GM18868 (cell line): Measurements from ENCODE around the gene ZNF69.
"Not testable (repeated sequence)": the region's sequence is repeated elsewhere in the genome, so short reads cannot be mapped to it uniquely, and the experiment has no call there.

Experiments used
- ATAC-seq: cut with Tn5 transposase; IDR thresholded peaks from one replicate; pipeline ENCODE4 v1.9.1; 2021; ENCODE audit warnings: mild to moderate bottlenecking, moderate library complexity; ENCODE audit not compliant: unreplicated experiment

Gene ZNF69

DNA sequence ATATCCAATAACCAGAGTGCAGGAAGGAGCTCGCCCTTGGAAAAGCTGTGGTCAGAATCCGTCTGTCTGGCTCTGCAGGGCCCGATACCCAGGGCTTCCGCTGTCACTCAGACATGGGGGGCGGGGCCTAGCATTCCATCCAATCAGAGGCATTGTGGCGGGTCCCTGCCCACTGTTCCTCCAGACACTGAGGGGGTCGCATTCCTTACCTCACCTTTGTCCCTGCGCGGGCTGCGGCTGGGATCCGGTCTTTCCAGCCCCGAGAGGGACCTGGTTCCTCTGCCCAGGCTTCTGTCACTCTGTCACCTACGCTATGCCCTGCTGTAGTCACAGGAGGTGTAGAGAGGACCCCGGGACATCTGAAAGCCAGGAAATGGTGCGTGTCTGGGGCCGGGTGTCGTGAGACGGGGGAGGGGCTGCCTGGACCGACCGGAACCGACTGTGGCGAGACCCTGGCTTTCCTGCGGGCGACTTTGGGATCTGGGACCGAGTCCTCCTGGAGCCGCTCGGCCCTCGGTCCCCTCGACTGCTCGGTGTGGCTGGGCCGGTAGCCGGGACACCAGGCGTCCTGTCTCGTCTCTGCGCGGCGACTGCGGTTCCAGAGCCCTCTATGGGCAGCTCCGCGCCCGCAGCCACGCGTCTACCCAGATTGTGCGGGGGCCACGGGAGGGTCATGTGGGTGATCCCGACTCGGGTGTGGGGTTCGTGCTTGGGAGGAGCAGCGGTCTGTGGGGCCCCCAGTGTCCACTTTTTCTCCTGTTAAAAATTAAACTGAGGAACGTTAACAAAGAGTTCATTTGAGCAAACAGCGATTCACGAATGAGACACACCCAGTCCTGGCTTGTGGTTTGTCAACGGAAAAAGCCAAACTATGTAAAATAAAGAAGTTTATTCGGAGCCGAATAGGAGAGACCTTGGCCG lies at the start of gene ZNF69:
Gene ZNF69, plus strand, starts transcription at position 172 of the 921 bp plus-strand sequence. Its CDS starts 142 bp downstream, at position 314.
- ATAC-seq = peak; percentile 51

DNA sequence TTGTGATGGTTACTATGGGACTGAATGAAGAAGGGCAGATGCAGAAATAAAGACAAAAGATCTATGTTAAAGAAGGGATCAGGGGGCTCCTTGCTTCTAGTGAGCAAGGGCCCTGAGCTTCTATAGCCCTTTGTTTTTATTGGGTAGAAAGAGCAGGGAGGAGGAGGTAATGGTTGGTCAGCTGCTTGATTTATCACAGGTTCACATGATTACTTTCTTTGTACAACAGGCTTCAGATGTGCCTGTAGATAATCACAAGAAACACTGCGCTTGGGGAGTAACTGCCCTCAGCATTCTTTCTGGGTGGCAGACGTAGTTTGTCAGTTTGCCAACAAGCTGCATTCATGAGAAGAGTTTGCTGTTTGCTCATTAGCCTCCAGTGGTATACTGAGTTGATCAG lies 43.9 kb upstream of the ZNF69 start:
- ATAC-seq = no peak

DNA sequence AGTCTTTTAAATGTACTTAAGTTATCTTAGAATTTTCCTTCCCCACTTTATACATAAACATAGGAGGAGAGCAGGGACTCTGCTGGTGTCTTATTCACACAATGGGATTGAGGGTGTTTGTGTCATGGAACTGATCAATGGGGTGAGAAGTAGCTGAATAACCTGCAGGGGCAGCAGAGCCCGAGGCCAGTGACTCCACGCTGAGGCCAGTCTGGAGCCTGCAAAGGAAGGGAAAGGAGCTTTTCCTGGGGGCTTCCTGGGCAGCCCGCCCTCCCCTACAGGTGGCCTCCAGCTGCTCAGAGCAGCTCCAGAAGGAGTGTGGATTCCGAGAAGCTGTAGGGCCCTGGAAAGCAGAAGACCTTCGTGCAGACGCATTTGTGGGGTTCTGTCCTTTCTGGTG lies 40.0 kb upstream of the ZNF69 start:
- not testable (repeated sequence) for ATAC-seq

DNA sequence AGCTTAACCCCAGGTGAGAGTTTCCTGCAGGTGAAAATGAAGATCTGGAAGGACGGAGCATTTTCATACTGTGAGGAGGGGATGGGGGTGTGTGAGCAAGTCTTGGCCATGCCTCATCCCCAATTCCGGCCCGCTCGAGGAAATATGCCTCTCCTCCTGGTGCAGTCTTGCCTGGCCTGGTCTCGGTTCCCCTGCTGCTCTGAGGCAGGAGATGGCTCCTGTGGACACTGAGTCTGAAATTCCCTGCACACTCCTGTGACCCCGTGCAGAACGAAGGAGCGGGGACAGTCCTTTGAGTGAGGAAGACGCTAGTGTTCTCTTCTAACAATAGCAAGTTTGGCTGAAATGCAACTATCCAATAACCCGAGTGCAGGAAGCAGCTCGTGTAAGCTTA lies 39.4 kb upstream of the ZNF69 start:
- peak; percentile 8 for ATAC-seq

DNA sequence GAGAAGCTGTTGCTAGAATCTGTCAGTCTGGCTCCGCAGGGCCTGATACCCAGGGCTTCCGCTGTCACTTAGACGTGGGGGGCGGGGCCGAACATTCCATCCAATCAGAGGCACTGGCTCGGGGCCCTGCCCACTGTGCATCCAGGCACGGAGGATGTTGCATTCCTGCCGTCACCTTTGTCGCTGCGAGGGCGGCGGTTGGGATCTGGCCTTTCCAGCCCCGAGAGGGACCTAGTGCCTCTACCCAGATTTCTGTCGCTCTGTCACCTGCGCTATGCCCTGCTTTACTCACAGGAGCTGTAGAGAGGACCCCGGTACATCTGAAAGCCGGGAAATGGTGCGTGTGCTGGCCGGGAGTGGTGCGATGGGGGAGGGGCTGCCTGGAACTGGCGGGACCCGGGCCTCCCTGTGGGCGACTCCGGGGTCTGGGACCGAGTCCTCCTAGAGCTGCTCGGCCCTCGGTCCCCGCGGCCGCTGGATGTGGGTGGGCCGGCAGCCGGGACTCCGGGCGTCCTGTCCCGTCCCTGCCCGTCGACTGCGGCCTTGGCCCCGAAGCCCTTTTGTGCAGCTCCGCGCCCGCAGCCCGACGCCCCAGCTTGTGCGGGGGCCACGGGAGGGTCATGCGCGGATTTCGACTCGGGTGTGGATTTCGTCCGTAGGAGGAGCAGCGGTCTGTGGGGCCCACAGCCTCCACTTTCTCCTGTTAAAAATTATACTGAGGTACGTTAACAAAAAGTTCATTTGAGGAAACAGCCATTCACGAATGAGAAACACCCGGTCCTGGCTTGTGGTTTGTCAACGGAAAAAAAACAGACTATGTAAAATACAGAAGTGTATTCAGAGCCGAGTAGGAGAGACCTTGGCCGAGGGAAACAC lies 38.8 kb upstream of the ZNF69 start, which contains the start of gene ZNF439:
Gene ZNF439, plus strand, starts transcription at position 133 of the 876 bp plus-strand sequence. Its CDS starts 142 bp downstream, at position 275.
- ATAC-seq = peak; percentile 88

DNA sequence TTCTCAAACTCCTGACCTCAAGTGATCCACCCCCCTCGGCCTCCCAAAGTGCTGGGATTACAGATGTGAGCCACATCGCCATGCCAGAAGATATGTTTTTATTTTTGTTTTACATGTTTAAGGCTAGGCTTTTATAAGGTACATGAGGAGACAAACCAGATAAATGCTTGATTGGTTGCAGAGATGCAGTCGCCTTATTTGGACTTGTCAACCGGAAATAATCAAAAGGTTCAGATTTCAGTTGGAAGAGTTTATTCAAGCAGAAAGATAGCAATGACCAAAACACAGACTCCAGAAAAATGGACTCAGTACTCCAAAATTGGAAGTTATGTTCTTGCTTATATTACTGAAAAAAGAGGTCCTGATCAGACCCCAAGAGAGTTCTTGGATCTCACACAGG lies 37.3 kb upstream of the ZNF69 start:
- ATAC-seq = not testable (repeated sequence)

DNA sequence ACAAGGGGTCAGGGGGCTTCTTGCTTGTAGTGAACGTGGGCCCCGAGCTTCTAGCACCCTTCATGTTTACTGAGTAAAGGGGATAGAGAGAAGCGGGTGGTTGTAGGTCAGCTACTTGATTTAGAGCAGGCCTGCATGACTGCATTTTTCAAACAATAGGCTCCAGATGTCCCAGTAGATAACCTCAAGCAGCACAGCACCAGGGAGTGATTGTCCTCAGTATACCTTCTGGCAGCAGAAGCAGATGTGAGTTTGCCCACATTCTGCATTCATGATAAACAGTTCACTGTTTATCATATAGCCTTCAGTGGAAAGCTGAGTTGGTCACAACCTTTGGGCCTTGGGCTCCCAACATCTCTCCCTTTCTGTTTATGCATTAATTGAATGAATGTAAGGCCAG lies 34.2 kb upstream of the ZNF69 start:
- ATAC-seq = no peak

DNA sequence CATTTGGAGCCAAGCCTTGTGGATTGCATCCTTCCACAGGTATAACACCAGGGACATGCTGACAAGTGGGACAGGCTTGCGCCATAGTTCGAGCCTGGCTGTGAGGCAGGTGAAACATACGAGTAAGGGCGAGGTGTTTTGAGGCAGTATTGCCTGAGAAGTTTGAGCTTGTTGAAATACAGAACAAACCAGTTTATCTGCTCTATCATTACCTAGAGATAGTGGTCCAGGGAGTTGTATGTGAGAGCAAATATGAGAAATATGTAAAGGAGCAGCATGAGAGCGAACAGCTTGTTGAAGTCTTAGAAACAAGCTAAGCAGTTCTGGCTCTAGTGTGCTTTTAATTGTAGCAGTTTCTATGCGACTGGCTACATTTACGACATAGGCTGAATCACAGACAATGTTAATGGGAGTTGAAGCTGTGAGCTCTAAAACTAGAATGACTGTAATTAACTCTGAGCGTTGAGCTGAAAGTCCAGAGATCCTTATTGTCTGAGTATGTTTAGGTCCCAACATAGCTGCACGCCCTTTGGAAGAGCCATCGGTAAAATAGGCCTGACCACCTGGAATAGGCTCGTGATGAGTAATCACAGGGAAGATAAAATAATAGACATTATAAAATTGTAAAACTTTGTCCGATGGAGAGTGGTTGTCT lies 30.9 kb upstream of the ZNF69 start:
- no peak for ATAC-seq

DNA sequence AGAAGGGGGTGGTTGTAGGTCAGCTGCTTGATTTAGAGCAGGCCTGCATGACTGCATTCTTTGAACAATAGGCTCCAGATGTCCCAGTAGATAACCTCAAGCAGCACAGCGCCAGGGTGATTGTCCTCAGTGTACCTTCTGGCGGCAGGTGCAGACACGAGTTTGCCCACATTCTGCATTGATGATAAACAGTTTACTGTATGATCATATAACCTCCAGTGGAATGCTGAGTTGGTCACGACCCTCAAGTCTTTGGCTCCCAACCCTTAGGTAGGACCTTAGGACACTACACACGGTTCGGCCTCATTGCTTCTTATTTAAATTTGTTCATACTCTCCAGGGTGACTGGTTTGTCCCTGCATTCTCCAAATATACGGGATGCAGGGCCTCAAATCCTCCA lies 26.9 kb upstream of the ZNF69 start:
- ATAC-seq = no peak

DNA sequence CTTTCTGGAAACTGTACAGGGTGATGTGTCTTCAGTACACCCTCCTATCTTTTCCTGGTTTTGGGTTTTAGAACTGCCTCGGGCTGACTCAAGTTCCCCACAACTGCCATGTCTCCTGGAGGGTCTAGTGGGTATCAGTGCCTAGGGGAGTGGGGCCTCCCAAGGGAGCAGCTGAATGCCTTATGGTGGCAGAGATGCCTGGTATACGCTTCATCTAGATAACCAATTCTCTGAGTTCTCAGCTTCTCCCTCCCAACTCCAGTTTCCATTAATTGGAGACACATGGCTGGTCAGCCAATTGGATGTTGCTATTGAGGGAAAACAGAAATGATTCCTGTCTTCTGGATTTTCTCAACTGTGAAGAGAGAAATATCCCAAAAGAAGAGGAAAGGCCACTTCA lies 26.3 kb upstream of the ZNF69 start:
- ATAC-seq = no peak

DNA sequence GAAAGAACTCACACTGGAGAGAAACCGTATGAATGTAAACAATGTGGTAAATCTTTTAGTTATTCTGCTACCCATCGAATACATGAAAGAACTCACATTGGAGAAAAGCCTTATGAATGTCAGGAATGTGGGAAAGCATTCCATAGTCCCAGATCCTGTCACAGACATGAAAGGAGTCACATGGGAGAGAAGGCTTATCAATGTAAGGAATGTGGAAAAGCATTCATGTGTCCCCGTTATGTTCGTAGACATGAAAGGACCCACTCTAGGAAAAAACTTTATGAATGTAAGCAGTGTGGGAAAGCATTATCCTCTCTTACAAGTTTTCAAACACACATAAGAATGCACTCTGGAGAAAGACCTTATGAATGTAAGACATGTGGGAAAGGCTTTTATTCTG lies 19.8 kb upstream of the ZNF69 start:
- ATAC-seq = not testable (repeated sequence)

DNA sequence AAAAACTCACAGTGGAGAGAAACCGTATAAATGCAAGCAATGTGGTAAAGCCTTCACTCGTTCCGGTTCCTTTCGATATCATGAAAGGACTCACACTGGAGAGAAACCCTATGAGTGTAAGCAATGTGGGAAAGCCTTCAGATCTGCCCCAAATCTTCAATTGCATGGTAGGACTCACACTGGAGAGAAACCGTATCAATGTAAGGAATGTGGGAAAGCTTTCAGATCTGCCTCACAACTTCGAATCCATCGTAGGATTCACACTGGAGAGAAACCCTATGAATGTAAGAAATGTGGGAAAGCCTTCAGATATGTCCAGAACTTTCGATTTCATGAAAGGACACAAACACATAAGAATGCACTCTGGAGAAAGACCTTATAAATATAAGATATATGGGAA lies 19.4 kb upstream of the ZNF69 start:
- no peak for ATAC-seq

DNA sequence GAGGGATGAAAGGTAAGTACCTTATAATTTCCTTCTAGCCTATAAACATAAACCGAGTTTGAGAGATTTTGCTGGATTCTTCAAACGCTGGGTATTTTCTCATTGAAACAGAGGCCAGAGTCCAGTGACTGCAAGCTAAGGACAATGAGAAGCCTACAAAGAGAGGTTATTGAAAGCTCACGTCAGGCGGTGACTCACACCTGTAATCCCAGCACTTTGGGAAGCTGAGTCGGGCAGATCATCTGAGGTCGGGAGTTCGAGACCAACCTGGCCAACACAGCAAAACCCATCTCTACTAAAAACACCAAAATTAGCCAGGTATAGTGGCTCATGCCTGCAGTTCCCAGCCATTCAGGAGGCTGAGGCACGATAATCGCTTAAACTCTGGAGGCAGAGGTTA lies 15.0 kb upstream of the ZNF69 start:
- no peak for ATAC-seq

DNA sequence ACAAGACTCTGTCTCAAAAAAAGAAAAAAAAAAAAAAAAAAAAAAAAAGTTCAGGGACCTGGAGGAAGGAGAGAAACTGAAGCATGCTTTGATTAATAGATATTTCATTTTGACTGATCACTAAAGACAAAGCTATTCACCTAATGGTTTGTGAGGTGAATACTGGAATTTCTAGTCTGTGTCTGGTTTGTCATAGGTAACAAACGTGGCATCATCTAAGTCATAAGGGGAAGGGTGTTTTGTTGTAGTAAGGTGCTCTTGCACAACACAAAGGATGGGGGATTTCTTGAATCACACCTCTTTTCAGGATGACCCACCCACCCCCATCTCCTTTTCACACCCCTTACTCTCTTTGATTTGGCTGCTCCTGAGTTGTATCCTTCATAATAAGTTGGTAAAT lies 13.8 kb upstream of the ZNF69 start:
- ATAC-seq = no peak

DNA sequence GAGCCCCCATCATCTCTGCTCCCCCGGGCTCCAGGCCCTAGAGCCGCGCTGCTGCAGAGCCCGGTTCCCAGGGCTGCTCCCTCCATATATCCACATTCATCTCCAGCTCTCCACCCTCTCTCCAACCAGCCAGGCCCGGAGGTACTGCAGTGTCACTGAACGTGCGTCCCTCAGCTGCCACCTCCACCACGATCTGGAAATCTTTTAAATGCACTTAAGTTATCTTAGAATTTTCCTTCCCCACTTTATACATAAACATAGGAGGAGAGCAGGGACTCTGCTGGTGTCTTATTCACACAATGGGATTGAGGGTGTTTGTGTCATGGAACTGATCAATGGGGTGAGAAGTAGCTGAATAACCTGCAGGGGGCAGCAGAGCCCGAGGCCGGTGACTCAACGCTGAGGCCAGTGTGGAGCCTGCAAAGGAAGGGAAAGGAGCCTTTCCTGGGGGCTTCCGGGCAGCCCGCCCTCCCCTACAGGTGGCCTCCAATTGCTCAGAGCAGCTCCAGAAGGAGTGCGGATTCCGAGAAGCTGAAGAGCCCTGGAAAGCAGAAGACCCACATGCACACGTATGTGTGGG lies 7.8 kb upstream of the ZNF69 start:
- ATAC-seq = not testable (repeated sequence)

DNA sequence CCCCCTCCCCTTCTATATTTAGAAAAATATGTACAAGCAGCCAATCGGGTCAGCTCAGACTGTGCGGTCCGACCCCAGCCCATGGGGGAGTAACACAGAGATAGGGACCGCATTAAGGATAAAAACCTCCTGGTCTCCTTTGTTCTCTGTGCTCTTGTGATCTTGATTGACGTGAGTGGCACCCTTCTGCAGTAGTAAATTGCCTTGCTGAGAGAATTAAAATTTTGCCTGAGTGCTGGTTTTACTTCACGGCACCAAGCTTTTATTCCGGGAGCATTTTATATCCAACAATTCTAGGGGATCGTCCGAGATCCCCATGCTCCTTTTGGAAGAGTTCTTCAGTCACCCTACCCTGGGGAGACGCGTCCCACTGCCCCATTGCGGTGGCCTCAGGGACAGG lies 7.0 kb upstream of the ZNF69 start:
- ATAC-seq = no peak

DNA sequence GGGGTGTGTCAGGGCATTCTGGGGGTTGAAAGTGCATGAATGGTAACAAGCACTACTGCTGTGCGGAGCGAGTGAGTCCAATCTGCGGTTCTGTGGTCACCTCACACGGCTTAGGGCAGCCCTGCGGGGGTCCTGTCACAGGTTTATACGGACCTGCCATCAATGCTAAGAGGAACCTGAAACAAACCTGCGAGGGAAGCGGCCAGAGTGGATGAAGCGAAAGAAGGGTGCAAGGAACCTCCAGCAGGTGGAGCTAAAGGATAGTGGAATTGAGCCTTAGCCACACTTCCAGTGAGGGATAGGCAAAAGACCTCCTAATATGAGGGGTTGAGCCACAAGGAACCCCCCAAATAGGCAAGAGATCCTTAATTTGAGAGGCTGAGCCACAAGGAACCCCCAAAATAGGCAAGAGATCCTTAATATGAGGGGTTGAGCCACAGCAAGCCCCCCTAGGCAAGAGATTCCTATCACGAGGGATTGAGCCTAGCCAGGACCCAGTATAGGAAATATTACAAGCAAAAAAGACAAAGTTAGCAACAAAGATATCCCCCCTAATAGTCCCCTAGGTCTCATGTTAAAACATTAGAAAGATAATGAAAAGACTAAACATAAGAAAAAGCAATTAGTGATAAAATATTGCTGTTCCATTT lies 6.3 kb upstream of the ZNF69 start:
- ATAC-seq = no peak

DNA sequence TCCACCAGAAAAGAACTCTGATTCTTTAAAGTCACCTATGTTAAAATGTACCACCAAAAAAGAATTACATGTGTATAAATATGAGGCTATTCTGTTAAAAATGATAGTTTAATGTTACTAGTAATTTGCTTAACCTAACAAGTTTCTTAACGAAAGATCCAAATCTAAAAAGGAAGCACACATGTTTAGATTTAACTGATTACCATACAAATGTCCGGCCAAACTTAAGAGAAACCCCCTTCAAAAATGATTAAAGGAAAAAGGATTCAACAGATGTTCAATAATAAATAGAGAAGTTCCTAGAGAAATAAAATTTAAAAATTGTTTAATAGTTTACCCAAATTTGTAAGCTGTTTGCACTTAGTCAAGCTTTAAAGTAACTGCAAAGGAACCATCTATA lies 5.0 kb upstream of the ZNF69 start:
- no peak for ATAC-seq

DNA sequence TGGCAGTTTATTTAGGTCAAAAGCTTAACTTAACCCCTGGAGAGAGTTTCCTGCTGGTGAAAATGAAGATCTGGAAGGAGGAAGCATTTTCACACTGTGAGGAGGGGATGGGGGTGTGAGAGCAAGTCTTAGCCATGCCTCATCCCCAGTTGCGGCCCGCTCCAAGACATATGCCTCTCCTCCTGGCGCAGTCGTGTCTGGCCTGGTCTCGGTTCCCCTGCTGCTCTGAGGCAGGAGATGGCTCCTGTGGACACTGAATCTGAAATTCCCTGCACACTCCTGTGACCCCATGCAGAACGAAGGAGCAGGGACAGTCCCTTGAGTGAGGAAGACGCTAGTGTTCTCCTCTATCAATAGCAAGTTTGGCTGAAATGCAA lies 360 bp upstream of the ZNF69 start:
- no peak for ATAC-seq

DNA sequence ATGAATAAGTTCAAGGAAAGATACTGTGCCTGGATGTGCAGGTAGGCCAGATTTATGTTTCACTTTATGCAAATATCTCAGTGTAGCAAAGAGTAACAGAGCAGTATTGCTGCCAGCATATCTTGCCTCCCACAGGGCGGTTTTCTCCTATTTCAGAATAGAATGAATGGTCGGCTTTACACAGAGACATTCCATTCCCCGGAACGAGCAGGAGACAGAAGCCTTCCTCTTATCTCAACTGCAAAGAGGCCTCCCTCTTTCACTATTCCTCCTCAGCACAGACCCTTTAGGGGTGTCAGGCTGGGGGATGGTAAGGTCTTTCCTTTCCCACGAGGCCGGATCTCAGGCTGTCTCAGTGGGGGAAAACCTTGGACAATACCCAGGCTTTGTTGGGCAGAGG lies 2.3 kb downstream of the ZNF69 start:
- ATAC-seq = not testable (repeated sequence)
